ENCODE results near the gene TM2D3. TPM values are rescaled to one million over a fixed set of nuclear protein-coding genes. Genes with fewer than 3 reads are reported as not detected.

Gene TM2D3
- total and polyA plus RNA-seq, 10 donors, result 33.6 to 97.4 (median 52.5) TPM

- 75 to 90% (median 87%) methylated on average over 10 of the region's 10 CpGs for WGBS, 5 donors
- H3K27ac ChIP-seq, result no peak overlapping the region
- DNase-seq, result no peak
- H3K27me3 ChIP-seq (replicated peaks in 1 of 7), result no peaks in the 10 kb centered on the region
- intact Hi-C loops (cut with DNase I; ENCODE audit: low total_unique reads), result no loop called here
- H3K36me3 ChIP-seq, result peaks cover 0 to 39% (median 5%) of the 10 kb centered on the region in 6 donors
- TF ChIP-seq POLR2A (IDR thresholded peaks at IDR 0.05) (no peak), CTCF (IDR thresholded peaks at IDR 0.05 in 8 of 11, conservative IDR thresholded peaks at IDR 0.05 in 3 of 11) (no peak), POLR2AphosphoS5 (IDR thresholded peaks at IDR 0.05) (no peak)
- peaks cover 0 to 18% (median 7%) of the 10 kb centered on the region in 8 donors for H3K9me3 ChIP-seq
- no peak overlapping the region for H3K4me3 ChIP-seq
- peaks cover 0 to 22% (median 8%) of the 10 kb centered on the region in 6 donors for H3K4me1 ChIP-seq
These were observed 31.5 kb downstream of the TM2D3 start for GRCh38 chr15:101620671-101621070.

GRCh38 chr15:101619615-101619865, 32.6 kb downstream of the TM2D3 start:
- no peaks in the 10 kb centered on the region for H3K27me3 ChIP-seq (replicated peaks in 1 of 7)
- no peak overlapping the region for H3K4me3 ChIP-seq
- WGBS, 5 donors, result 87 to 96% (median 92%) methylated on average over 6 of the region's 6 CpGs
- peaks cover 0 to 29% (median 5%) of the 10 kb centered on the region in 6 donors for H3K36me3 ChIP-seq
- H3K9me3 ChIP-seq, result peaks cover 0 to 18% (median 7%) of the 10 kb centered on the region in 8 donors
- H3K27ac ChIP-seq, result no peak overlapping the region
- peaks cover 0 to 28% (median 11%) of the 10 kb centered on the region in 6 donors for H3K4me1 ChIP-seq
- TF ChIP-seq POLR2AphosphoS5 (IDR thresholded peaks at IDR 0.05), result no peak
- TF ChIP-seq CTCF (IDR thresholded peaks at IDR 0.05 in 8 of 11, conservative IDR thresholded peaks at IDR 0.05 in 3 of 11), result no peak
- TF ChIP-seq POLR2A (IDR thresholded peaks at IDR 0.05), result no peak
- DNase-seq, result no peak
- intact Hi-C loops (cut with DNase I; ENCODE audit: low total_unique reads), result no loop called here

GRCh38 chr15:101618851-101619614, 33.1 kb downstream of the TM2D3 start:
- peak; percentile 72 to 74 (median 74) for TF ChIP-seq POLR2AphosphoS5 (IDR thresholded peaks at IDR 0.05)
- no peak for TF ChIP-seq CTCF (IDR thresholded peaks at IDR 0.05 in 8 of 11, conservative IDR thresholded peaks at IDR 0.05 in 3 of 11)
- TF ChIP-seq POLR2A (IDR thresholded peaks at IDR 0.05), result no peak
- intact Hi-C loops (cut with DNase I; ENCODE audit: low total_unique reads), result no loop called here

GRCh38 chr15:101618076-101618475, 34.1 kb downstream of the TM2D3 start:
- no peak for DNase-seq
- Histone ChIP-seq H3K9me3 (peaks cover 0 to 3% (median 0%) of the 10 kb centered on the region in 8 donors), H3K4me3 (no peak overlapping the region), H3K27ac (no peak overlapping the region), H3K4me1 (peaks cover 0 to 28% (median 11%) of the 10 kb centered on the region in 6 donors), H3K27me3 (replicated peaks in 1 of 7) (no peaks in the 10 kb centered on the region), H3K36me3 (peaks cover 0 to 22% (median 4%) of the 10 kb centered on the region in 6 donors)
- intact Hi-C loops (cut with DNase I; ENCODE audit: low total_unique reads), result no loop called here
- no peak for TF ChIP-seq CTCF (IDR thresholded peaks at IDR 0.05 in 8 of 11, conservative IDR thresholded peaks at IDR 0.05 in 3 of 11)
- 91 to 97% (median 96%) methylated on average over 10 of the region's 10 CpGs for WGBS, 5 donors

More at GRCh38 chr15:101618851-101619614, 33.1 kb downstream of the TM2D3 start:
- H3K36me3 ChIP-seq, result peaks cover 0 to 24% (median 5%) of the 10 kb centered on the region in 6 donors
- peaks cover 0 to 28% (median 11%) of the 10 kb centered on the region in 6 donors for H3K4me1 ChIP-seq
- DNase-seq, result peak; percentile 79
- no peak overlapping the region for H3K4me3 ChIP-seq
- no peak overlapping the region for H3K27ac ChIP-seq
- WGBS, 5 donors, result 53 to 70% (median 55%) methylated on average over 12 to 13 of the region's 13 CpGs
- H3K27me3 ChIP-seq (replicated peaks in 1 of 7), result no peaks in the 10 kb centered on the region
- peaks cover 0 to 12% (median 6%) of the 10 kb centered on the region in 8 donors for H3K9me3 ChIP-seq

All from spleen (tissue), 11 donors.